Naive thymus-derived CD4-positive, alpha-beta T cell (primary cell): Measurements from ENCODE around the gene CHI3L1. TPM values are rescaled to one million over a fixed set of nuclear protein-coding genes. Genes with fewer than 3 reads are reported as not detected.
A peak's percentile ranks its signal among the peaks of the same experiment; 100 is the strongest.

Source experiments
- ATAC-seq: fragments of 150-1000 bp; cut with Tn5 transposase; 2 replicates; pipeline ENCODE4 v1.10.0; 2021; ENCODE audit warnings: mild to moderate bottlenecking, moderate library complexity
- CTCF ChIA-PET: fragments of 350-600 bp; sonication (Branson Sonifier 250); formaldehyde crosslinking; loops from one replicate; lab custom pipeline; 2021; ENCODE audit warnings: antibody characterized with exemption; lab: Charles Lee
- POLR2A ChIA-PET: fragments of 350-600 bp; sonication (Branson Sonifier 250); formaldehyde crosslinking; loops from one replicate; lab custom pipeline; 2021; ENCODE audit warnings: antibody characterized with exemption, inconsistent platforms; lab: Charles Lee
- DNase-seq, 9 donors: peaks; one replicate each; pipeline versions ENCODE4 v3.0.0 to v3.0.0-alpha.2; 2020 to 2022; ENCODE audit warnings: mixed read lengths in 1 of 9
- H3K27ac ChIP-seq: one replicate; pipeline ENCODE4 v1.7.0; 2013; ENCODE audit warnings: mild to moderate bottlenecking, low read depth, low read length, moderate library complexity
- H3K27me3 ChIP-seq, 2 donors: one replicate each; pipeline ENCODE4 v1.7.0; 2013; ENCODE audit warnings: low read length in 2 of 2, mild to moderate bottlenecking in 2 of 2, moderate library complexity in 2 of 2; ENCODE audit not compliant: control insufficient read depth in 2 of 2, insufficient read depth in 2 of 2
- H3K36me3 ChIP-seq, 3 experiments: 1 replicate in 2 of 3; 2 replicates in 1 of 3; pipeline ENCODE4 v1.7.0; 2013; ENCODE audit warnings: low read length in 3 of 3, mild to moderate bottlenecking in 3 of 3, moderate library complexity in 1 of 3; ENCODE audit not compliant: insufficient read depth in 3 of 3, control insufficient read depth in 2 of 3
- H3K4me1 ChIP-seq, 2 donors: one replicate each; pipeline ENCODE4 v1.7.0; 2013; ENCODE audit warnings: low read length in 2 of 2, mild to moderate bottlenecking in 2 of 2, moderate library complexity in 1 of 2; ENCODE audit not compliant: control insufficient read depth in 2 of 2, insufficient read depth in 2 of 2
- H3K4me3 ChIP-seq: 2 replicates; pipeline ENCODE4 v1.7.0; 2013; ENCODE audit warnings: mild to moderate bottlenecking, low read length
- H3K9me3 ChIP-seq, 3 experiments: 1 replicate in 2 of 3; 2 replicates in 1 of 3; pipeline ENCODE4 v1.7.0; 2013; ENCODE audit warnings: low read length in 3 of 3; ENCODE audit not compliant: control insufficient read depth in 2 of 3
- H3K27ac Mint-ChIP-seq, 9 donors: one replicate each; pipeline ENCODE4 v1.8.0; 2020 to 2022; ENCODE audit warnings: mixed read lengths in 9 of 9, mild to moderate bottlenecking in 8 of 9, moderate library complexity in 5 of 9, inconsistent platforms in 2 of 9
- H3K27me3 Mint-ChIP-seq, 5 donors: one replicate each; pipeline ENCODE4 v1.8.0; 2021 to 2022; ENCODE audit warnings: mixed read lengths in 5 of 5, mild to moderate bottlenecking in 1 of 5
- H3K36me3 Mint-ChIP-seq, 5 donors: one replicate each; pipeline ENCODE4 v1.8.0; 2020 to 2022; ENCODE audit warnings: mixed read lengths in 5 of 5, mild to moderate bottlenecking in 3 of 5, inconsistent platforms in 1 of 5
- H3K4me1 Mint-ChIP-seq, 7 donors: one replicate each; pipeline ENCODE4 v1.8.0; 2020 to 2022; ENCODE audit warnings: mixed read lengths in 7 of 7, mild to moderate bottlenecking in 3 of 7, inconsistent platforms in 1 of 7
- H3K4me3 Mint-ChIP-seq, 10 donors: one replicate each; pipeline ENCODE4 v1.8.0; 2020 to 2022; ENCODE audit warnings: mild to moderate bottlenecking in 10 of 10, mixed read lengths in 10 of 10, moderate library complexity in 6 of 10, inconsistent platforms in 2 of 10
- H3K9me3 Mint-ChIP-seq, 11 donors: one replicate each; pipeline ENCODE4 v1.8.0; 2020 to 2022; ENCODE audit warnings: mixed read lengths in 11 of 11, mild to moderate bottlenecking in 4 of 11, inconsistent platforms in 1 of 11, moderate library complexity in 1 of 11
- intact Hi-C, 2 donors: fragments of 100-400 bp; cut with micrococcal nuclease; formaldehyde crosslinking; loops; one replicate each; pipeline ENCODE4 v1.15.1; 2023
- polyA plus RNA-seq, 2 donors: library from polyadenylated mRNA; unstranded; fragments of 300-500 nt; fragmentation: Illumina TruSeq; gene quantifications; one replicate each; pipeline ENCODE4 v1.2.3, GENCODE V29; 2021
- total RNA-seq, 6 experiments: library from RNA in 5 of 6; stranded (reverse) in 5 of 6; gene quantifications; 1 replicate in 5 of 6; 2 replicates in 1 of 6; pipeline ENCODE4 v1.2.3 and lab custom pipeline; 2021 to 2026

The CHI3L1 gene
- total and polyA plus RNA-seq, 7 experiments from 2014 or later, result 0.32 to 1.3 TPM; not detected in 5

DNA sequence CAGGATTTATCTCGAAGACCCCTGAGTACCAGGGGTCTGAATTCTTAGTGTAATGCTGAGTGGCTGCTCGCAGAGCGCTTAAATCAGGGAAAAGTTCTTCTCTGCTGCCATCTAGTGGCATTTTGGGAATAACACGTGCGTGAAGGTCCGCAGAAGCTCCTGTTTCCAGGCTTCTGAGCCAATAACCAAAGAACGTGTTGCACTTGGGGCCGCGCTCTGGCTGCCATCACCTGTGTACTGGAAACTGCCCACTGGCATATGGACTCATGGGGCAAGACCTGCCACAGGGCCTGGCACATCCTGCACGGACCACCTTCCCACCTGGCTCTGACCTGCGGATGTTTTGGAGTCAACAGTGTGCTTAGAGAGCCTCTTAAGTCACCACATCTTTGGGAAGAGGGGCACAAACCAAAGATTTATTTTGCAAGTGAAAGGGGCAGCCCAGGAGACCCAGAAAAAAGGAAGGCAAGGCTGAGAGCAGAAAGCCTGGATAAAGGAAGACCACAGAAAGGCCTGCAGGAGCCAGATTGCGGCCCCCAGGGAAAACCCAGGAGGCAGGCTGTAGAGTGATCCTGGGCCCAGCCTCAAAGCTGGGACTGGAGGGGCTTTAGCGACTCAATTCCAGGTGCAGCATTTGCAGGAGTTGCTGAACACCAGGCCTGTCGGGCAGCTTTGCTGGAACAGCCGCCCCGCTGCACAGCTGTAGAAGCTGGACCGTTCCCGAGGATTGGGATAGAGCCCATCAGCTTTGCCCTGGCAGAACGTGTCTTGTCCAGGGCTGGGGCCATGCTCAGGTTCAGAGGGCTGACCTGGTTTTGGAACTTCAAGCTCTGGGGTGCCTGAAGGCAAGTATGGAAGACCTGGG is 30.0 kb upstream of the CHI3L1 start:
- Histone ChIP-seq H3K9me3 (no peaks in the 10 kb centered on the region), H3K4me3 (no peak overlapping the region), H3K4me1 (no peaks in the 10 kb centered on the region), H3K27me3 (peaks cover 0 to 3% of the 10 kb centered on the region in 2 donors), H3K27ac (no peak overlapping the region), H3K36me3 (no peaks in the 10 kb centered on the region)
- Mint-ChIP-seq H3K4me1 (peaks cover 2 to 8% (median 6%) of the 10 kb centered on the region in 7 donors), H3K9me3 (no peaks in the 10 kb centered on the region), H3K27ac (no peak overlapping the region), H3K4me3 (no peak overlapping the region), H3K27me3 (peaks cover 0 to 26% (median 10%) of the 10 kb centered on the region in 5 donors), H3K36me3 (no peaks in the 10 kb centered on the region)
- DNase-seq (peak in 8 of 9 donors; percentile 20 to 64 (median 50)), ATAC-seq (peak; percentile 50)
- ChIA-PET CTCF (interaction anchor here (1.0 to 4.8 kb wide), 6 partner anchors 8 to 465 kb away, joined by 3 to 46 read pairs (median 4); no protein-coding TSS in a partner anchor), POLR2A (interaction anchor here (0.6 kb wide), 1 partner anchor 232 kb away, joined by 4 read pairs; no protein-coding TSS in a partner anchor)
- intact Hi-C loops, result loop anchor here (1.0 to 5.0 kb wide), 4 partner anchors 53 to 177 kb away; no protein-coding TSS in a partner anchor

DNA sequence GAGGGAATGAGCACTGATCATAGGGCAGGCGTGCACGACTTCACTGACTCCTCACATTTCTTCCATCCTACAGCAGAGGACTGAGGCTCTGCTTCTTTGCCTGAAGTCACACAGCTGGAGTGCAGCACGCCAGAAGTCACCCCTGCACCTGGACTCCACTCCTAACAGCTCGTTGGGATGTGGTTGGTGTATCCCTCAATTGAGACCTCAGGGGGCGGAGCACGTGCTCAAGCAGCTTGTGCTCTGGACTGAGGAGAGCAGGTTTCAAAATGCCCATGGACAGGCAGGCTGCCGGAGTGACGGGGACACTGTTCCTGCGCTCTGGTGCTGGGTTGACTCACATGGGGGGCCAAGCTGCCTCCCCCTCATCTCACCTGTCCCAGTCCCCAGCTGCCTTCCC is 29.1 kb upstream of the CHI3L1 start:
- Histone ChIP-seq H3K27ac (no peak overlapping the region), H3K4me1 (no peaks in the 10 kb centered on the region), H3K36me3 (no peaks in the 10 kb centered on the region), H3K27me3 (peaks cover 0 to 3% of the 10 kb centered on the region in 2 donors), H3K9me3 (no peaks in the 10 kb centered on the region), H3K4me3 (no peak overlapping the region)
- ATAC-seq (no peak), DNase-seq (no peak)
- Mint-ChIP-seq H3K4me3 (no peak overlapping the region), H3K27ac (no peak overlapping the region), H3K27me3 (peaks cover 0 to 29% (median 10%) of the 10 kb centered on the region in 5 donors), H3K9me3 (no peaks in the 10 kb centered on the region), H3K36me3 (no peaks in the 10 kb centered on the region), H3K4me1 (peaks cover 2 to 8% (median 6%) of the 10 kb centered on the region in 7 donors)
- ChIA-PET CTCF (interaction anchor here (1.0 to 4.8 kb wide), 4 partner anchors 10 to 175 kb away, joined by 4 to 46 read pairs (median 4); no protein-coding TSS in a partner anchor), POLR2A (no interaction called here)
- intact Hi-C loops, result loop anchor here in 1 of 2 donors (5.0 kb wide), 1 partner anchor 98 kb away; no protein-coding TSS in a partner anchor

- Mint-ChIP-seq H3K9me3 (no peaks in the 10 kb centered on the region), H3K4me1 (peaks cover 2 to 8% (median 6%) of the 10 kb centered on the region in 7 donors), H3K36me3 (no peaks in the 10 kb centered on the region), H3K4me3 (no peak overlapping the region), H3K27me3 (peaks cover 0 to 33% (median 10%) of the 10 kb centered on the region in 5 donors), H3K27ac (no peak overlapping the region)
- DNase-seq (no peak), ATAC-seq (peak; percentile 60)
- Histone ChIP-seq H3K9me3 (no peaks in the 10 kb centered on the region), H3K27ac (no peak overlapping the region), H3K27me3 (peaks cover 0 to 3% of the 10 kb centered on the region in 2 donors), H3K4me1 (no peaks in the 10 kb centered on the region), H3K4me3 (no peak overlapping the region), H3K36me3 (no peaks in the 10 kb centered on the region)
- CTCF ChIA-PET, result interaction anchor here (0.6 to 4.8 kb wide), 4 partner anchors 24 to 175 kb away, joined by 3 to 46 read pairs (median 4); no protein-coding TSS in a partner anchor
- intact Hi-C loops, result loop anchor here in 1 of 2 donors (5.0 kb wide), 1 partner anchor 98 kb away; no protein-coding TSS in a partner anchor
- POLR2A ChIA-PET, result no interaction called here
Measured at GRCh38 chr1:203214871-203215270, 28.4 kb upstream of the CHI3L1 start.

- H3K4me1 Mint-ChIP-seq, result peaks cover 2 to 8% (median 6%) of the 10 kb centered on the region in 7 donors
- H3K9me3 Mint-ChIP-seq, result no peaks in the 10 kb centered on the region
- peaks cover 0 to 34% (median 10%) of the 10 kb centered on the region in 5 donors for H3K27me3 Mint-ChIP-seq
- CTCF ChIA-PET, result no interaction called here
- H3K4me3 Mint-ChIP-seq, result no peak overlapping the region
- no peak overlapping the region for H3K4me3 ChIP-seq
- H3K27ac ChIP-seq, result no peak overlapping the region
- H3K27me3 ChIP-seq, result peaks cover 0 to 3% of the 10 kb centered on the region in 2 donors
- no peaks in the 10 kb centered on the region for H3K36me3 Mint-ChIP-seq
- ATAC-seq, result no peak
- POLR2A ChIA-PET, result no interaction called here
- H3K27ac Mint-ChIP-seq, result no peak overlapping the region
- intact Hi-C loops, result no loop called here
- H3K4me1 ChIP-seq, result no peaks in the 10 kb centered on the region
- DNase-seq, result no peak
- H3K36me3 ChIP-seq, result no peaks in the 10 kb centered on the region
- no peaks in the 10 kb centered on the region for H3K9me3 ChIP-seq
Measured at GRCh38 chr1:203213126-203213525, 26.6 kb upstream of the CHI3L1 start.

DNA sequence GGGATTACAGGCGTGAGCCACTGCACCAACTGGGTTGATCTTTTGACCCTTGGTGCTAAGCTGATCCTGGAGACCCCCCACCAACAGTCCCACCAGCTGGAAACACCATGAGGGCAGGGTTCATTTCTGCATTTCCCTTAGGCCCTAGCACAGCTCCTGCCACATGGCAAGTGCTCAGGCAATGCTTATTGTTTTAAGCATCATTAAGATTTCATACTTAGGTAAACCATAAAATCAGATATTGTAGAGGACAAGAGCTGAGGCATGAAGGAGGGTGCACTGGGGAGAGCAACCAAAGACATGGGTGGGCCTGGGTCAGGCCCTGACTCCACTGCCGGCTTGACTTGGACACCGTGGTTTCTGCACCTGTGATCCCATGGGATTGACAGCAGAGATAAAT is 25.3 kb upstream of the CHI3L1 start:
- H3K4me1 Mint-ChIP-seq, result peaks cover 2 to 8% (median 6%) of the 10 kb centered on the region in 7 donors
- ATAC-seq (no peak), DNase-seq (no peak)
- CTCF ChIA-PET, result interaction anchor here (1.7 kb wide), 1 partner anchor 173 kb away, joined by 4 read pairs; no protein-coding TSS in a partner anchor
- no peaks in the 10 kb centered on the region for H3K9me3 ChIP-seq
- peaks cover 0 to 3% of the 10 kb centered on the region in 2 donors for H3K27me3 ChIP-seq
- no peak overlapping the region for H3K27ac ChIP-seq
- no peaks in the 10 kb centered on the region for H3K36me3 ChIP-seq
- H3K4me3 Mint-ChIP-seq, result no peak overlapping the region
- H3K36me3 Mint-ChIP-seq, result no peaks in the 10 kb centered on the region
- H3K27me3 Mint-ChIP-seq, result peaks cover 0 to 36% (median 7%) of the 10 kb centered on the region in 5 donors
- no peak overlapping the region for H3K4me3 ChIP-seq
- H3K27ac Mint-ChIP-seq, result no peak overlapping the region
- POLR2A ChIA-PET, result no interaction called here
- H3K4me1 ChIP-seq, result no peaks in the 10 kb centered on the region
- H3K9me3 Mint-ChIP-seq, result no peaks in the 10 kb centered on the region
- intact Hi-C loops, result no loop called here

GRCh38 chr1:203210988-203211387 is 24.5 kb upstream of the CHI3L1 start:
- H3K27ac Mint-ChIP-seq, result no peak overlapping the region
- Histone ChIP-seq H3K4me1 (no peaks in the 10 kb centered on the region), H3K4me3 (no peak overlapping the region), H3K27ac (no peak overlapping the region), H3K27me3 (no peaks in the 10 kb centered on the region), H3K9me3 (no peaks in the 10 kb centered on the region), H3K36me3 (no peaks in the 10 kb centered on the region)
- no peaks in the 10 kb centered on the region for H3K9me3 Mint-ChIP-seq
- ATAC-seq (no peak), DNase-seq (no peak)
- no peak overlapping the region for H3K4me3 Mint-ChIP-seq
- ChIA-PET POLR2A (no interaction called here), CTCF (interaction anchor here (1.7 kb wide), 1 partner anchor 172 kb away, joined by 4 read pairs; no protein-coding TSS in a partner anchor)
- H3K27me3 Mint-ChIP-seq, result peaks cover 0 to 31% (median 0%) of the 10 kb centered on the region in 5 donors
- intact Hi-C loops, result no loop called here
- H3K4me1 Mint-ChIP-seq, result peaks cover 0 to 6% (median 3%) of the 10 kb centered on the region in 7 donors
- H3K36me3 Mint-ChIP-seq, result no peaks in the 10 kb centered on the region
